Muscle layer of duodenum (tissue), 2 donors: Measurements from ENCODE around the gene TMEM63B.

Experiments used
- H3K27ac ChIP-seq: one replicate; pipeline ENCODE4 v1.7.0; 2013; ENCODE audit warnings: mild to moderate bottlenecking, low read length
- H3K27me3 ChIP-seq: one replicate; pipeline ENCODE4 v1.7.0; 2013; ENCODE audit warnings: low read depth, mild to moderate bottlenecking, control low read depth, low read length
- H3K36me3 ChIP-seq, 2 donors: one replicate each; pipeline ENCODE4 v1.7.0; 2013; ENCODE audit warnings: low read length in 2 of 2, control low read depth in 1 of 2, mild to moderate bottlenecking in 1 of 2; ENCODE audit not compliant: insufficient read depth in 2 of 2, control insufficient read depth in 1 of 2
- H3K4me1 ChIP-seq, 2 donors: one replicate each; pipeline ENCODE4 v1.7.0; 2013; ENCODE audit warnings: low read length in 2 of 2, mild to moderate bottlenecking in 2 of 2, control low read depth in 1 of 2, moderate library complexity in 1 of 2; ENCODE audit not compliant: insufficient read depth in 2 of 2, control insufficient read depth in 1 of 2
- H3K4me3 ChIP-seq, 2 donors: one replicate each; pipeline ENCODE4 v1.7.0; 2013; ENCODE audit warnings: low read length in 2 of 2, low read depth in 1 of 2, mild to moderate bottlenecking in 1 of 2
- H3K9me3 ChIP-seq, 2 donors: one replicate each; pipeline ENCODE4 v1.7.0; 2013; ENCODE audit warnings: low read length in 2 of 2, control low read depth in 1 of 2, mild to moderate bottlenecking in 1 of 2; ENCODE audit not compliant: control insufficient read depth in 1 of 2
- donor health status: healthy.

TMEM63B gene

GRCh38 chr6:44150317-44150917, 23.1 kb downstream of the TMEM63B start:
- no peaks in the 10 kb centered on the region for H3K9me3 ChIP-seq
- H3K27me3 ChIP-seq, result no peaks in the 10 kb centered on the region
- H3K36me3 ChIP-seq, result peaks cover 38 to 53% of the 10 kb centered on the region in 2 donors
- no peak overlapping the region for H3K27ac ChIP-seq
- H3K4me3 ChIP-seq, result no peak overlapping the region
- H3K4me1 ChIP-seq, result no peaks in the 10 kb centered on the region

GRCh38 chr6:44151348-44152108, 24.2 kb downstream of the TMEM63B start:
- no peaks in the 10 kb centered on the region for H3K27me3 ChIP-seq
- H3K36me3 ChIP-seq, result peaks cover 31 to 42% of the 10 kb centered on the region in 2 donors
- H3K9me3 ChIP-seq, result no peaks in the 10 kb centered on the region
- no peak overlapping the region for H3K27ac ChIP-seq
- no peak overlapping the region for H3K4me3 ChIP-seq
- H3K4me1 ChIP-seq, result no peaks in the 10 kb centered on the region

- no peaks in the 10 kb centered on the region for H3K27me3 ChIP-seq
- H3K4me1 ChIP-seq, result no peaks in the 10 kb centered on the region
- no peak overlapping the region for H3K4me3 ChIP-seq
- no peaks in the 10 kb centered on the region for H3K9me3 ChIP-seq
- H3K36me3 ChIP-seq, result peaks cover 30 to 37% of the 10 kb centered on the region in 2 donors
- no peak overlapping the region for H3K27ac ChIP-seq
Observed at GRCh38 chr6:44152109-44152461, 24.7 kb downstream of the TMEM63B start.

- no peak overlapping the region for H3K27ac ChIP-seq
Observed at GRCh38 chr6:44152533-44152932, 25.2 kb downstream of the TMEM63B start.

GRCh38 chr6:44154067-44154466, 26.7 kb downstream of the TMEM63B start:
- no peaks in the 10 kb centered on the region for H3K4me1 ChIP-seq
- no peaks in the 10 kb centered on the region for H3K27me3 ChIP-seq
- no peaks in the 10 kb centered on the region for H3K9me3 ChIP-seq
- peaks cover 15 to 18% of the 10 kb centered on the region in 2 donors for H3K36me3 ChIP-seq
- H3K4me3 ChIP-seq, result no peak overlapping the region
- H3K27ac ChIP-seq, result no peak overlapping the region

More at GRCh38 chr6:44152533-44152932, 25.2 kb downstream of the TMEM63B start:
- no peak overlapping the region for H3K4me3 ChIP-seq
- H3K27me3 ChIP-seq, result no peaks in the 10 kb centered on the region
- peaks cover 25 to 32% of the 10 kb centered on the region in 2 donors for H3K36me3 ChIP-seq
- no peaks in the 10 kb centered on the region for H3K4me1 ChIP-seq
- H3K9me3 ChIP-seq, result no peaks in the 10 kb centered on the region

GRCh38 chr6:44156494-44157151, 29.3 kb downstream of the TMEM63B start:
- Histone ChIP-seq H3K4me3 (no peak overlapping the region), H3K27ac (no peak overlapping the region), H3K4me1 (no peaks in the 10 kb centered on the region), H3K27me3 (no peaks in the 10 kb centered on the region), H3K36me3 (peaks cover 3 to 4% of the 10 kb centered on the region in 2 donors), H3K9me3 (no peaks in the 10 kb centered on the region)

- Histone ChIP-seq H3K27ac (no peak overlapping the region), H3K27me3 (no peaks in the 10 kb centered on the region), H3K4me1 (no peaks in the 10 kb centered on the region), H3K36me3 (peaks cover 3 to 4% of the 10 kb centered on the region in 2 donors), H3K9me3 (no peaks in the 10 kb centered on the region), H3K4me3 (no peak overlapping the region)
Observed at GRCh38 chr6:44157152-44157521, 29.8 kb downstream of the TMEM63B start.

- no peak within 1 kb of the TSS for H3K27ac ChIP-seq
- no peak within 1 kb of the TSS for H3K4me3 ChIP-seq
- H3K36me3 ChIP-seq, result peaks cover 0 to 3% of the 10 kb centered on the region in 2 donors
- no peaks in the 10 kb centered on the region for H3K4me1 ChIP-seq
- H3K9me3 ChIP-seq, result no peaks in the 10 kb centered on the region
- no peaks in the 10 kb centered on the region for H3K27me3 ChIP-seq
Observed at GRCh38 chr6:44158770-44159228, 31.4 kb downstream of the TMEM63B start, which contains the start of gene CAPN11. CAPN11 (plus strand) TSS chr6:44158820; CDS start chr6:44158849, 29 bp downstream.

- H3K4me3 ChIP-seq, result no peak overlapping the region
- no peaks in the 10 kb centered on the region for H3K4me1 ChIP-seq
- H3K9me3 ChIP-seq, result no peaks in the 10 kb centered on the region
- H3K27ac ChIP-seq, result no peak overlapping the region
- H3K27me3 ChIP-seq, result no peaks in the 10 kb centered on the region
- H3K36me3 ChIP-seq, result no peaks in the 10 kb centered on the region
Observed at GRCh38 chr6:44161997-44162338, 34.6 kb downstream of the TMEM63B start.

- Histone ChIP-seq H3K4me3 (no peak overlapping the region), H3K27ac (no peak overlapping the region), H3K9me3 (no peaks in the 10 kb centered on the region), H3K4me1 (no peaks in the 10 kb centered on the region), H3K36me3 (no peaks in the 10 kb centered on the region), H3K27me3 (no peaks in the 10 kb centered on the region)
Observed at GRCh38 chr6:44162876-44163625, 35.7 kb downstream of the TMEM63B start.

GRCh38 chr6:44166116-44166515, 38.8 kb downstream of the TMEM63B start:
- Histone ChIP-seq H3K36me3 (no peaks in the 10 kb centered on the region), H3K27ac (no peak overlapping the region), H3K9me3 (no peaks in the 10 kb centered on the region), H3K4me3 (no peak overlapping the region), H3K27me3 (no peaks in the 10 kb centered on the region), H3K4me1 (no peaks in the 10 kb centered on the region)
